GM18508 (cell line): Measurements from ENCODE around the gene BOK.

ENCODE experiments used
- ATAC-seq: cut with Tn5 transposase; IDR thresholded peaks from one replicate; pipeline ENCODE4 v1.9.1; 2021; ENCODE audit warnings: moderate number of reproducible peaks; ENCODE audit not compliant: insufficient read depth, unreplicated experiment

Gene BOK

GRCh38 chr2:241595600-241596140 lies 37.1 kb downstream of the BOK start:
- ATAC-seq: no peak

GRCh38 chr2:241597561-241597960 lies 39.0 kb downstream of the BOK start:
- ATAC-seq: no peak

- no peak for ATAC-seq
These were observed 39.5 kb downstream of the BOK start for GRCh38 chr2:241598061-241598460.

- no peak for ATAC-seq
These were observed 39.9 kb downstream of the BOK start for GRCh38 chr2:241598487-241598886.

GRCh38 chr2:241599615-241600014 lies 41.1 kb downstream of the BOK start:
- ATAC-seq: no peak

- ATAC-seq: no peak
These were observed 43.3 kb downstream of the BOK start for GRCh38 chr2:241601841-241602240.

GRCh38 chr2:241602720-241603119 lies 44.2 kb downstream of the BOK start:
- no peak for ATAC-seq

GRCh38 chr2:241603686-241604085 lies 45.1 kb downstream of the BOK start:
- no peak for ATAC-seq

GRCh38 chr2:241606186-241606585 lies 47.6 kb downstream of the BOK start:
- no peak for ATAC-seq

GRCh38 chr2:241607162-241607885 lies 48.8 kb downstream of the BOK start:
- no peak for ATAC-seq

- ATAC-seq: no peak
These were observed 50.3 kb downstream of the BOK start for GRCh38 chr2:241608881-241609280.

GRCh38 chr2:241609859-241610793 lies 51.6 kb downstream of the BOK start:
- no peak for ATAC-seq

- no peak for ATAC-seq
These were observed 52.5 kb downstream of the BOK start for GRCh38 chr2:241611062-241611461.

GRCh38 chr2:241612156-241613016 lies 53.8 kb downstream of the BOK start:
- ATAC-seq: no peak

- ATAC-seq: no peak
These were observed 54.7 kb downstream of the BOK start for GRCh38 chr2:241613017-241613780.

- ATAC-seq: no peak
These were observed 56.5 kb downstream of the BOK start for GRCh38 chr2:241615041-241615440.

- no peak for ATAC-seq
These were observed 57.0 kb downstream of the BOK start for GRCh38 chr2:241615522-241616052.

- ATAC-seq: no peak
These were observed 57.9 kb downstream of the BOK start for GRCh38 chr2:241616168-241617125.
